Measurements from ENCODE around the gene DECR2.

DECR2 gene

DNA sequence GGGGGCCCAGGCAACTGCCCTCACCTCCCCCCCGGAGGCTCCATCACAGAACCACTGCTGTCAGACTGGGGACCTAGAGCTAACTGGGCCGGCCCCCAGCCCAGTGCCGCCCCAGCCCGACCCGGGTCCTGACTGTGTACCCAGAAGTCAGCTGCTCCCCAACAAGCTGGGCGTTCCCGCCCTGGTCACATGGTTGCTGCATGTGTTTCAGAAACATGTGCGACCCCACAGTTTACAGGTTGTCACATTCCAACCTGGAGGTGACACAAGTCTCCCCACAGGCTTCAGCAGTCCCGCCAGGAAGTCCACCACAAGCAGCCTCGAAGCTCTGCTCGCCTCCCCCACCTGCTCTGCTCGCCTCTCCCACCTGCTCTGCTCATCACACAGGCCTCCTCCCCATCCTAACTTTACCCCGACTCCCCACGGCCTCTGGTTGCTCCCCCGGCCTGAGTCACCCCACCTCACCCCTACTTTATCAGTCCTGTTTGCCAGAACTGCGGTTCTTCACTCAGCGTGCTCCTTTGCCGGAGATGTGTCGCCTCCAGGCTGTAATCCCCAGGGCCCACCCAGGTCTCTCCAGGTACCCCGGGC, 32.3 kb upstream of the DECR2 start:
- peak overlapping the region; percentile 47 for H3K4me3 ChIP-seq (replicated peaks; ENCODE audit: low read depth, low read length)
- TF ChIP-seq, protein P1, sequence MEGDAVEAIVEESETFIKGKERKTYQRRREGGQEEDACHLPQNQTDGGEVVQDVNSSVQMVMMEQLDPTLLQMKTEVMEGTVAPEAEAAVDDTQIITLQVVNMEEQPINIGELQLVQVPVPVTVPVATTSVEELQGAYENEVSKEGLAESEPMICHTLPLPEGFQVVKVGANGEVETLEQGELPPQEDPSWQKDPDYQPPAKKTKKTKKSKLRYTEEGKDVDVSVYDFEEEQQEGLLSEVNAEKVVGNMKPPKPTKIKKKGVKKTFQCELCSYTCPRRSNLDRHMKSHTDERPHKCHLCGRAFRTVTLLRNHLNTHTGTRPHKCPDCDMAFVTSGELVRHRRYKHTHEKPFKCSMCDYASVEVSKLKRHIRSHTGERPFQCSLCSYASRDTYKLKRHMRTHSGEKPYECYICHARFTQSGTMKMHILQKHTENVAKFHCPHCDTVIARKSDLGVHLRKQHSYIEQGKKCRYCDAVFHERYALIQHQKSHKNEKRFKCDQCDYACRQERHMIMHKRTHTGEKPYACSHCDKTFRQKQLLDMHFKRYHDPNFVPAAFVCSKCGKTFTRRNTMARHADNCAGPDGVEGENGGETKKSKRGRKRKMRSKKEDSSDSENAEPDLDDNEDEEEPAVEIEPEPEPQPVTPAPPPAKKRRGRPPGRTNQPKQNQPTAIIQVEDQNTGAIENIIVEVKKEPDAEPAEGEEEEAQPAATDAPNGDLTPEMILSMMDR (IDR thresholded peaks at IDR 0.05; ENCODE audit: low read depth, low read length, missing control alignments), result no peak
- DNase-seq (ENCODE audit: extremely low read depth, low read depth), result no peak

DNA sequence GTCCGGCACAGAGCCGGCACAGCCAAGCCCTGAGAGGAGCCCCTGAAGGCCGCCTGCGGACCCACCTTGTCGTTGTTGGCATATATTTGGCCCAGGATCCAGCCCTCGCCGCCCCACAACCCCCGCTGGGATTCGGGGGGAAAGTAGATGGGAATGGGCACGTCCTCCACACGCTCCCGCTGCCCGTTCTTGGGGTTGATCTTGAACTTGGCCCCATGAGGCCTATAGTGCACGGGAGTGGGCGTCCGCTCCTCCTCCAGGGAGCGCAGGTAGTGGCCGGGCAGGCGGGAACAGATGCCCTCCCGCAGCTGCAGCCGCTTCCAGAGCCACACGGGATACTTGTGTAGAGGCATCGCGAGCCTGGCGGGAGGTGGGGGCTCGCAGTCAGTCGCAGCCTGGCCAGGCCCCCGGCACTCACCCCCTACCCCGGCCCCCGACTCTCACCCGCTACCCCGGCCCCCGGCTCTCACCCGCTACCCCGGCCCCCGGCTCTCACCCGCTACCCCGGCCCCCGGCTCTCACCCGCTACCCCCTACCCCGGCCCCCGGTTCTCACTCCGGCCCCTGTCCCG, 31.7 kb upstream of the DECR2 start:
- DNase-seq (ENCODE audit: extremely low read depth, low read depth), result no peak
- peak overlapping the region; percentile 47 for H3K4me3 ChIP-seq (replicated peaks; ENCODE audit: low read depth, low read length)
- TF ChIP-seq, protein P1 (IDR thresholded peaks at IDR 0.05; ENCODE audit: low read depth, low read length, missing control alignments), result no peak

DNA sequence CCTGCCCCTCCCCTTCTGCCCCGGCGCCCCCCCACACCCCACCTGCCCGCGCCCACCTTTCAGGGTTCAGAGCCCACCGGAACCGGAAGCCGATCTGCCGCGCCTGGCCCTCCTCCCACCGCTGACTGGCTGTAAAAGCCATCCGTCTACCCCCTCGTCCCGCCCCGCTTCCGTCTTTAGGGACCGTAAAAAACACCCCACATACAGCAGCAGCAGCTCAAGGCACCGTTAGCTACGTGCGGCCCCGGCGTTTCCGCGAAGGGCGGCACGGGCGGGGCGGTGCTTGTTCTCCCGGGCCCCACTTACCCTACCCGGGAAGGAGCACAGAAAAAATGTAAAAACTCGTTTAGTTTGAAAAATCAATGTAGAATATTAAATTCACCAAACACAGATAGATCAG, 31.2 kb upstream of the DECR2 start, which contains the start of gene MRPL28:
Gene MRPL28 (minus strand): TSS at position 96 of the 400 bp plus-strand sequence. CDS start 320 bp downstream, outside the sequence.
- peak; percentile 72 for DNase-seq (ENCODE audit: extremely low read depth, low read depth)
- TF ChIP-seq, protein P1 (IDR thresholded peaks at IDR 0.05; ENCODE audit: low read depth, low read length, missing control alignments), result no peak
- peak within 1 kb of the TSS; percentile 47 for H3K4me3 ChIP-seq (replicated peaks; ENCODE audit: low read depth, low read length)

DNA sequence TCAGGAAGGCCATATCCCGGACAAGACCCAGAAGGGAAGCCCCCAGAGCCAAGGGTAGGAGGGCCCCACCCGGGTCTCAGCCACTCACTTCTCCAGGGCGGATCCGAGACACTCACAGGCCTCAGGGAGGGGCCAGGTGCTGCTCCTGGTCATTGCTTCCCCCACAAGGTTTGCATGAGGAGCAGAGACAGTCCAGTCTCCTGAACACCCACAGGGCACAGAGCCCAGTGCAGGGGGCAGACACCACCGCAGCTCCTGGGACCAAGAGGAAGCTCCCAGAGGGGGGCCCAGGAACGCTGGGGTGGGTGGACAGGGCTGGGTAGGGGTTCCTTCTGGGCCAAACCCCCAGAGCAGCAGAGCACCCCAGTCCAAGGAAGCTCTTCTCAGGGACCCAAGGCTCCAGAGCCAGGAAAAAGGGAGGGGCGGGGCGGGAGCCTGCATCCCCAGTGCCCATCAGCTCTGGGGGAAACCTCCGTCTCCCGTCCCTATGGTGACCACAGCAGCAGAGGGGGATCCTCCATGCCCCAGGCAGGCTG, 30.6 kb upstream of the DECR2 start:
- TF ChIP-seq, protein P1 (IDR thresholded peaks at IDR 0.05; ENCODE audit: low read depth, low read length, missing control alignments), result no peak
- no peak for DNase-seq (ENCODE audit: extremely low read depth, low read depth)
- H3K4me3 ChIP-seq (replicated peaks; ENCODE audit: low read depth, low read length), result peak overlapping the region; percentile 16

GRCh38 chr16:371515-372301, 30.0 kb upstream of the DECR2 start:
- TF ChIP-seq, protein P1 (IDR thresholded peaks at IDR 0.05; ENCODE audit: low read depth, low read length, missing control alignments), result no peak
- no peak for DNase-seq (ENCODE audit: extremely low read depth, low read depth)

DNA sequence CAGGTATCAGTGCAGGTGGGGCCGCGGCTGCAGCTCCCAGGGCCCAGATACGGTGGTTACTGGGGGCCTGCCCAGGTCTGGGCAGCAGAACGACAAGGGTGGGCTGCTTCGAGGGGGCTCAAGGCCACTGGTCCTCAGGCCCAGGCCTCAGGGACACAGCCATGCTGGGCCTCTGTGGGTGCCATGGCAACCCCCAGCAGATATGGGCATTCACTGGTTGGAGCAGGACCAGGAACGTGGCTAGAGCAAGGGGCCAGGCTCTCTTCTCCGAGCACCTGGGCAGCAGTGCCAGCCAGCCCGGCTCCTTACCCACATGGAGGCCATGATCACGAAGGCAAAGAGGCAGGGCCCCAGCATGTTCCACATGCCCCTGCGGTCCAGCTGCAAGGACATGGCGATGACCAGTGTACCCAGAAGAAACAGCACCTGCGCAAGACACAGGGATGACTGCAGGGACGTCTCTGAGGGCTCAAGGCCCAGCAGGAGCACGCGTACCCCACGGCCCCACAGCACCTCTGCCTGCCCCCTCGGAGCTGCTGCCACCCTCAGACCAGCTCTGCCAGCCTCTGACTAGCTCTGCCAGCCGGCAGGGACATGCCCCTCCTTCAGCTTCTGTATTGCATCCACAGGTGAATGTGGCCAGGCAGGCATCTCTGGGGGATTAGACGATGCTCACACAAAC, 29.2 kb upstream of the DECR2 start:
- DNase-seq (ENCODE audit: extremely low read depth, low read depth), result no peak
- TF ChIP-seq, protein P1 (IDR thresholded peaks at IDR 0.05; ENCODE audit: low read depth, low read length, missing control alignments), result no peak
- H3K4me3 ChIP-seq (replicated peaks; ENCODE audit: low read depth, low read length), result no peak overlapping the region

More at GRCh38 chr16:371515-372301, 30.0 kb upstream of the DECR2 start:
- H3K4me3 ChIP-seq (replicated peaks; ENCODE audit: low read depth, low read length), result no peak overlapping the region
